Natural killer cell (primary cell): ENCODE measurements around the gene PEX6. TPM values are rescaled to one million over a fixed set of nuclear protein-coding genes. Genes with fewer than 3 reads are reported as not detected.
A peak's percentile ranks its signal among the peaks of the same experiment; 100 is the strongest.

Experiments
- ATAC-seq, 3 donors: fragments of 150-1000 bp in 2 of 3; fragments of 200-7000 bp in 1 of 3; cut with Tn5 transposase; 1 replicate in 1 of 3; 2 replicates in 2 of 3; pipeline ENCODE4 v1.10.0; 2021; ENCODE audit warnings: mild to moderate bottlenecking in 2 of 3, moderate library complexity in 2 of 3
- DNase-seq, 2 donors: peaks; one replicate each; pipeline versions ENCODE4 v3.0.0 to v3.0.0-alpha.2; 2013 to 2021; ENCODE audit warnings: mixed read lengths in 1 of 2
- H3K27ac ChIP-seq: one replicate; pipeline ENCODE4 v1.5.1; 2013; ENCODE audit warnings: mild to moderate bottlenecking, low read length
- H3K27me3 ChIP-seq: one replicate; pipeline ENCODE4 v1.6.1; 2013; ENCODE audit warnings: low read length; ENCODE audit not compliant: control insufficient read depth, insufficient read depth
- H3K36me3 ChIP-seq: one replicate; pipeline ENCODE4 v1.6.1; 2013; ENCODE audit warnings: low read length; ENCODE audit not compliant: control insufficient read depth, insufficient read depth
- H3K4me1 ChIP-seq: one replicate; pipeline ENCODE4 v1.6.1; 2013; ENCODE audit warnings: low read length; ENCODE audit not compliant: control insufficient read depth, insufficient read depth
- H3K4me3 ChIP-seq: one replicate; pipeline ENCODE4 v1.5.1; 2013; ENCODE audit warnings: low read length
- H3K9me3 ChIP-seq: one replicate; pipeline ENCODE4 v1.6.1; 2013; ENCODE audit warnings: low read length; ENCODE audit not compliant: control insufficient read depth, insufficient read depth
- H3K27ac Mint-ChIP-seq, 2 donors: one replicate each; pipeline ENCODE4 v1.8.0; 2022; ENCODE audit warnings: mild to moderate bottlenecking in 2 of 2, mixed read lengths in 2 of 2, moderate library complexity in 1 of 2
- H3K27me3 Mint-ChIP-seq, 2 donors: one replicate each; pipeline ENCODE4 v1.8.0; 2022; ENCODE audit warnings: low read depth in 2 of 2, mixed read lengths in 2 of 2
- H3K36me3 Mint-ChIP-seq: one replicate; pipeline ENCODE4 v1.8.0; 2022; ENCODE audit warnings: mixed read lengths
- H3K4me1 Mint-ChIP-seq, 2 donors: one replicate each; pipeline ENCODE4 v1.8.0; 2022; ENCODE audit warnings: mixed read lengths in 2 of 2
- H3K4me3 Mint-ChIP-seq: one replicate; pipeline ENCODE4 v1.8.0; 2022; ENCODE audit warnings: mild to moderate bottlenecking, moderate library complexity, mixed read lengths
- H3K9me3 Mint-ChIP-seq, 2 donors: one replicate each; pipeline ENCODE4 v1.8.0; 2022; ENCODE audit warnings: mixed read lengths in 2 of 2
- WGBS: methylation state at CpG from one replicate; pipeline ENCODE4 v1.1.7; 2013; ENCODE audit warnings: missing lambda C conversion rate; ENCODE audit not compliant: insufficient coverage; 5-methylcytosine and 5-hydroxymethylcytosine counted together
- intact Hi-C: fragments of 100-400 bp; cut with micrococcal nuclease; formaldehyde crosslinking; loops from one replicate; pipeline ENCODE4 v1.14.2; 2022
- total RNA-seq, 4 donors: library from RNA; stranded (reverse); fragments of 120-200 nt in 1 of 4; gene quantifications; one replicate each; pipeline versions ENCODE4 v1.2.3 to v1.2.4, GENCODE V29; 2013 to 2022
- TF ChIP-seq, protein P1 (sequence below): fragments of 200-600 bp; IDR thresholded peaks from one replicate; pipeline ENCODE4 v1.8.0; 2022; ENCODE audit warnings: antibody characterized with exemption

PEX6 gene
- total RNA-seq, 3 donors from 2014 or later (not counting 1 experiment from before 2014, with no cell fraction given), result 8.2 to 13.6 (median 9.9) TPM

GRCh38 chr6:42962096-42962495 is 16.9 kb downstream of the PEX6 start:
- H3K9me3 ChIP-seq, result no peaks in the 10 kb centered on the region
- TF ChIP-seq, protein P1, sequence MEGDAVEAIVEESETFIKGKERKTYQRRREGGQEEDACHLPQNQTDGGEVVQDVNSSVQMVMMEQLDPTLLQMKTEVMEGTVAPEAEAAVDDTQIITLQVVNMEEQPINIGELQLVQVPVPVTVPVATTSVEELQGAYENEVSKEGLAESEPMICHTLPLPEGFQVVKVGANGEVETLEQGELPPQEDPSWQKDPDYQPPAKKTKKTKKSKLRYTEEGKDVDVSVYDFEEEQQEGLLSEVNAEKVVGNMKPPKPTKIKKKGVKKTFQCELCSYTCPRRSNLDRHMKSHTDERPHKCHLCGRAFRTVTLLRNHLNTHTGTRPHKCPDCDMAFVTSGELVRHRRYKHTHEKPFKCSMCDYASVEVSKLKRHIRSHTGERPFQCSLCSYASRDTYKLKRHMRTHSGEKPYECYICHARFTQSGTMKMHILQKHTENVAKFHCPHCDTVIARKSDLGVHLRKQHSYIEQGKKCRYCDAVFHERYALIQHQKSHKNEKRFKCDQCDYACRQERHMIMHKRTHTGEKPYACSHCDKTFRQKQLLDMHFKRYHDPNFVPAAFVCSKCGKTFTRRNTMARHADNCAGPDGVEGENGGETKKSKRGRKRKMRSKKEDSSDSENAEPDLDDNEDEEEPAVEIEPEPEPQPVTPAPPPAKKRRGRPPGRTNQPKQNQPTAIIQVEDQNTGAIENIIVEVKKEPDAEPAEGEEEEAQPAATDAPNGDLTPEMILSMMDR, result no peak
- no peaks in the 10 kb centered on the region for H3K9me3 Mint-ChIP-seq

GRCh38 chr6:42961020-42961470 is 17.9 kb downstream of the PEX6 start:
- Mint-ChIP-seq H3K4me1 (peaks cover 12 to 13% of the 10 kb centered on the region in 2 donors), H3K36me3 (no peaks in the 10 kb centered on the region), H3K27me3 (peaks cover 0 to 17% of the 10 kb centered on the region in 2 donors), H3K9me3 (no peaks in the 10 kb centered on the region), H3K4me3 (peak overlapping the region; percentile 87), H3K27ac (no peak overlapping the region)
- Histone ChIP-seq H3K4me3 (peak overlapping the region; percentile 33), H3K27ac (no peak overlapping the region), H3K9me3 (no peaks in the 10 kb centered on the region), H3K27me3 (peaks cover 9% of the 10 kb centered on the region), H3K4me1 (peaks cover 15% of the 10 kb centered on the region), H3K36me3 (peaks cover 17% of the 10 kb centered on the region)
- DNase-seq (no peak), ATAC-seq (no peak)
- intact Hi-C loops, result no loop called here
- TF ChIP-seq, protein P1, result no peak
- WGBS, result 47% methylated on average over 15 of the region's 15 CpGs

More at GRCh38 chr6:42962096-42962495, 16.9 kb downstream of the PEX6 start:
- no peak for ATAC-seq
- Histone ChIP-seq H3K4me3 (no peak overlapping the region), H3K36me3 (peaks cover 21% of the 10 kb centered on the region), H3K27me3 (peaks cover 9% of the 10 kb centered on the region), H3K4me1 (peaks cover 15% of the 10 kb centered on the region), H3K27ac (no peak overlapping the region)
- peaks cover 12 to 13% of the 10 kb centered on the region in 2 donors for H3K4me1 Mint-ChIP-seq
- no peak for DNase-seq
- H3K36me3 Mint-ChIP-seq, result no peaks in the 10 kb centered on the region
- intact Hi-C loops, result no loop called here
- peaks cover 0 to 17% of the 10 kb centered on the region in 2 donors for H3K27me3 Mint-ChIP-seq
- WGBS, result 92% methylated on average over 12 of the region's 12 CpGs
- H3K4me3 Mint-ChIP-seq, result peak overlapping the region; percentile 42
- H3K27ac Mint-ChIP-seq, result no peak overlapping the region

- Histone ChIP-seq H3K9me3 (no peaks in the 10 kb centered on the region), H3K27me3 (peaks cover 9% of the 10 kb centered on the region), H3K36me3 (peaks cover 13% of the 10 kb centered on the region), H3K27ac (no peak within 1 kb of the TSS), H3K4me1 (peaks cover 15% of the 10 kb centered on the region), H3K4me3 (peak within 1 kb of the TSS; percentile 33)
- ATAC-seq (peak; percentile 67 to 80 (median 77)), DNase-seq (peak; percentile 21 to 55)
- no peaks in the 10 kb centered on the region for H3K9me3 Mint-ChIP-seq
- intact Hi-C loops, result no loop called here
- H3K36me3 Mint-ChIP-seq, result no peaks in the 10 kb centered on the region
- peak within 1 kb of the TSS in 1 of 2 donors; percentile 59 for H3K27ac Mint-ChIP-seq
- H3K4me1 Mint-ChIP-seq, result peaks cover 12 to 13% of the 10 kb centered on the region in 2 donors
- TF ChIP-seq, protein P1, result no peak
- WGBS, result 10% methylated on average over 62 of the region's 62 CpGs
- peak within 1 kb of the TSS; percentile 87 for H3K4me3 Mint-ChIP-seq
- peaks cover 0 to 17% of the 10 kb centered on the region in 2 donors for H3K27me3 Mint-ChIP-seq
Observed at GRCh38 chr6:42960243-42961019, 18.6 kb downstream of the PEX6 start, which contains the start of gene GNMT. Gene GNMT (plus strand): TSS chr6:42960754. CDS start chr6:42960768, 14 bp downstream.
